Fibroblast of mammary gland (primary cell): Measurements from ENCODE around the gene HS6ST3.

ENCODE experiments used
- DNase-seq: peaks from one replicate; pipeline ENCODE4 v3.0.0-alpha.2; 2010; ENCODE audit warnings: low read depth
- H3K4me3 ChIP-seq: 2 replicates; pipeline ENCODE4 v1.5.1; 2011; ENCODE audit warnings: low read depth, mild to moderate bottlenecking, low read length, moderate library complexity; ENCODE audit not compliant: control insufficient read depth
- CTCF ChIP-seq: conservative IDR thresholded peaks from 2 replicates; pipeline ENCODE4 v1.5.1; 2011; ENCODE audit warnings: low read depth, low read length, inconsistent platforms; ENCODE audit not compliant: control insufficient read depth, insufficient read depth

HS6ST3 gene

GRCh38 chr13:96082640-96083039 lies 7.3 kb upstream of the HS6ST3 start:
- TF ChIP-seq CTCF, result no peak
- H3K4me3 ChIP-seq, result no peak overlapping the region
- peak; percentile 34 for DNase-seq

- TF ChIP-seq CTCF, result no peak
- no peak overlapping the region for H3K4me3 ChIP-seq
- no peak for DNase-seq
Measured at GRCh38 chr13:96086736-96087135, 3.2 kb upstream of the HS6ST3 start.

- H3K4me3 ChIP-seq, result no peak overlapping the region
- no peak for DNase-seq
- TF ChIP-seq CTCF, result no peak
Measured at GRCh38 chr13:96089139-96089538, 768 bp upstream of the HS6ST3 start.

- DNase-seq, result peak; percentile 2
- H3K4me3 ChIP-seq, result no peak overlapping the region
- TF ChIP-seq CTCF, result no peak
Measured at GRCh38 chr13:96090240-96091101, 564 bp downstream of the HS6ST3 start.

- no peak for TF ChIP-seq CTCF
- no peak overlapping the region for H3K4me3 ChIP-seq
- DNase-seq, result no peak
Measured at GRCh38 chr13:96091164-96092117, 1.5 kb downstream of the HS6ST3 start.

GRCh38 chr13:96093296-96094006 lies 3.5 kb downstream of the HS6ST3 start:
- TF ChIP-seq CTCF, result no peak
- DNase-seq, result no peak
- no peak overlapping the region for H3K4me3 ChIP-seq
